ENCODE data around the gene ATRAID.

The ATRAID gene

DNA sequence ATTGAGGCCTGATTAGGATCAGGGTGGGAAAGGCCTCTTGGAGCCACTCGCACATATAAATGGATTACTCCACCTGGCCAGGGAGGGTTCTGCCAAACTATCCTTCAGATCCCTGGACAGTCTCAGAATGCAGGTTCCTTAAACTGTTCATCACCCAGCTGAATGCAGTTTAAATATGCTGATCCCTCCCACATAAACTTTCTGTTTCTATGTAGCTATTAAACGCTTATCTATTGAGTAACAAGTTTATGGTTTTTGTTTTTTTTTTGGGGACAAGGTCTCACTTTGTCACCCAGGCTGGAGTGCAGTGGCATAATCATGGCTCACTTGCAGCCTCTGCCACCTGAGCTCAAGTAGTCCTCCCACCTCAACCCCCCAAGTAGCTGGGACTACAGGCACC is 7.2 kb downstream of the ATRAID start:
- DNase-seq (ENCODE audit: low read depth, low spot score): no peak

DNA sequence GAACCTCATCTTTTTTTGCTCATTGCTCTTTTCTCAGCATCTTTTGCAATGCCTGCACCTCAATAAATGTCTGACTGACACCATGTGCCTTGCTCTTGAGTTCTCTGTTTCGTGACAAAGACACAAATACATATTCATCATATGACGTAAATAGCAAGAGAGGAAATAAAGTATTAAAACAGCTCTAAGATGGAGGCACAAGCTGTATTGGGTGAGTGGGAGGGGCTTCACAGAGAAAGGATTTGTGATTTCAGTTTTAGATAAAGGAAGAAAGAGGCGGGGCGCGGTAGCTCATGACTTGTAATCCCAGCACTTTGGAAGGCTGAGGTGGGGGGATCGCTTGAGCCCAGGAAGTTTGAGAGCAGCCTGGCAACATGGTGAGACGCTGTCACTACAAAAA is 8.2 kb downstream of the ATRAID start:
- no peak for DNase-seq (ENCODE audit: low read depth, low spot score)

DNA sequence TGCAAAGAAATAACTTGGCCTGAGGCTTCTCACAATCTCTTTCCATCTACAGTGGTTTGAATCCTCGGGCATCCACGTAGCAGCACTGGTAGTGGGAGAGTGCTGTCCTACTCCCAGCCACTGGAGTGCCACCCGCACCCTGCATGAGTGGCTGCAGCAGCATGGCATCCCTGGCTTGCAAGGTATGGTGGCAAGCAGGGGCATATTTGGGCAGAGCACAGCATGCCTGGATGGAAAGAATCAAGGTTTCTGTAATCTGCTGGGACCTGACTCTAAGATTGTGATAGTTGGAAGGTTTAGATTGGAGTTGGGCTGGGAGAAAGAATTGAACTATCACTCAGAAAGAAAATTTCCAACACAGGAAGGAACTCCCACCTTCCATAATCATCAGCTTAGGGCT is 9.3 kb downstream of the ATRAID start:
- no peak for DNase-seq (ENCODE audit: low read depth, low spot score)

DNA sequence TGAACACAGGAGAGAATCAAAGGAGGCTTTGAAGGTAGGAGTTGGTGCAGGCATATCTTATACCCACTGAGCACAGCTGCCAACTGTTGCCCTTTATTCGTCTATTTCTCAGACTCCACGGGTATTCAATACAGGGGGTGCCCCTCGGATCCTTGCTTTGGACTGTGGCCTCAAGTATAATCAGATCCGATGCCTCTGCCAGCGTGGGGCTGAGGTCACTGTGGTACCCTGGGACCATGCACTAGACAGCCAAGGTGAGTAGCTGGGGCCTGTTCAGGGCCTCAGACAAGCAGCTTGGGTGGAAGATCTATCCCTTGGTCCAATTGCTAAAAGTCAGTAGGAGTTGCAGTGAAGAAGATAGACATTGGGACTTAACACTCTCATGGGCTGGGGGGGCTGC is 10.6 kb downstream of the ATRAID start:
- DNase-seq (ENCODE audit: low read depth, low spot score): no peak

DNA sequence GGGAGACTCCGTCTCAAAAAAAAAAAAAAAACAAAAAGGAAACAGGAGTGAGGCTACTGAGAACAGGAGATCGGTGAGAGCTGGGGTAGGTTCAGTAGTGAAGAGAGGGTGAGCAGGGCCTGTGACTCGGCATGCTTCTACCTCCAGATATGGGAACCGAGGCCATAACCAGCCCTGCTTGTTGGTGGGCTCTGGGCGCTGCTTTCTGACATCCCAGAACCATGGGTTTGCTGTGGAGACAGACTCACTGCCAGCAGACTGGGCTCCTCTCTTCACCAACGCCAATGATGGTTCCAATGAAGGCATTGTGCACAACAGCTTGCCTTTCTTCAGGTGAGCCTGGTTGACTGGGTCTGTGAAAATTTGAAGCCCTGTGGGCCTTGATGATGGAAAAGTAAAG is 11.6 kb downstream of the ATRAID start:
- DNase-seq (ENCODE audit: low read depth, low spot score): no peak

DNA sequence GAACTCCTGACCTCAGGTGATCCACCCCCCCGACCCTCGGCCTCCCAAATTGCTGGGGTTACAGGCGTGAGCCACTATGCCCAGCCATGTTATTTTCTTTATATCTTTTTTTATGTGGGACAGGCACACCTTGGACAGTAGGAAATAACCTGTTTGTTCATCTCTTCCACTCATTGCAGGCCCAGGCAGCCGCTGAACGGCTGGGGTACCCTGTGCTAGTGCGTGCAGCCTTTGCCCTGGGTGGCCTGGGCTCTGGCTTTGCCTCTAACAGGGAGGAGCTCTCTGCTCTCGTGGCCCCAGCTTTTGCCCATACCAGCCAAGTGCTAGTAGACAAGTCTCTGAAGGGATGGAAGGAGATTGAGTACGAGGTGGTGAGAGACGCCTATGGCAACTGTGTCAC is 13.7 kb downstream of the ATRAID start:
- DNase-seq (ENCODE audit: low read depth, low spot score): no peak

DNA sequence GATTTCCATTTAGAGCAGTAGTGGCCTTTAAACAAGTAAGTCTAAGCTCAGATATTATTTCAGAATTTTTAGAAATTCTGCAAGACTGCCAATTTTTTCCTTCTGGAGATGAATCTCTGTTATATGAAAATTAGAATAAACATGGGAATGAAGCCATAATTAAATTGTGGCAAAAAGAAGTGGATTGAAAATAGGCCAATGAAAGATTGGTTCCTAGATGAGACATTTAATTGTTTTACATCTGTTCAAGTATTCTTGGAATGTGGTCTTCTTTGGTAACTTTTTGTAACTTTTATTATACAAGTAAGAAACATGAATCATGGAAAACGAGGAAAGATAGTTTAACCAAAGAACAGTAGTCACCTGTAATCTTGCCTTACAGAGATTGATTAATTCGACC is 15.7 kb downstream of the ATRAID start:
- no peak for DNase-seq (ENCODE audit: low read depth, low spot score)

DNA sequence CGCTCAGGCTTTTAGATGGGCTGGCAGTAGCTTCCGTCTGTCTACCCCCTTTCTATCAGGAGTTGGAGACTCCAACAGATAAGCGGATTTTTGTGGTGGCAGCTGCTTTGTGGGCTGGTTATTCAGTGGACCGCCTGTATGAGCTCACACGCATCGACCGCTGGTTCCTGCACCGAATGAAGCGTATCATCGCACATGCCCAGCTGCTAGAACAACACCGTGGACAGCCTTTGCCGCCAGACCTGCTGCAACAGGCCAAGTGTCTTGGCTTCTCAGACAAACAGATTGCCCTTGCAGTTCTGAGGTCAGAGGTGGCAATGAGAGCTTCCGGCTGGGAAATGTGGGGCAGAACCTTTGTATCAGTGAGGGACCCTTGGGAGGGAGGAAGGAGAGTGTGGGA is 20.1 kb downstream of the ATRAID start:
- no peak for DNase-seq (ENCODE audit: low read depth, low spot score)

DNA sequence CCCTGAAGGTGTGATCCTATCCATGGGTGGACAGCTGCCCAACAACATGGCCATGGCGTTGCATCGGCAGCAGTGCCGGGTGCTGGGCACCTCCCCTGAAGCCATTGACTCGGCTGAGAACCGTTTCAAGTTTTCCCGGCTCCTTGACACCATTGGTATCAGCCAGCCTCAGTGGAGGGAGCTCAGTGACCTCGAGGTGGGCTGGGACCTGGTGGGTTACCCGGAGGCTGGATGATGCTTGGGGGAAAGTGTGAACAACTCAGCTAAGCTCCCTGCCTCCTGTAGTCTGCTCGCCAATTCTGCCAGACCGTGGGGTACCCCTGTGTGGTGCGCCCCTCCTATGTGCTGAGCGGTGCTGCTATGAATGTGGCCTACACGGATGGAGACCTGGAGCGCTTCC is 21.5 kb downstream of the ATRAID start:
- DNase-seq (ENCODE audit: low read depth, low spot score): no peak

DNA sequence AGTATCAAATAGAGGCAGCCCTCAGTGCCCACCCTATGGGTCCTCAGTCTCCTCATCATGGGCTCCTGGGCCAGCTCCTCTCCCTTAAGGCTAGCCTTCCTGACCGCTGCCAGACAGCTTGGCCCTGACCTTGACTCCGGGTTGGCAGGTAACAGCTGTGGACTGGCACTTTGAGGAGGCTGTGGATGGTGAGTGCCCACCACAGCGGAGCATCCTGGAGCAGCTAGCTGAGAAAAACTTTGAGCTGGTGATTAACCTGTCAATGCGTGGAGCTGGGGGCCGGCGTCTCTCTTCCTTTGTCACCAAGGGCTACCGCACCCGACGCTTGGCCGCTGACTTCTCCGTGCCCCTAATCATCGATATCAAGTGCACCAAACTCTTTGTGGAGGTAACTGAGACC is 24.3 kb downstream of the ATRAID start:
- no peak for DNase-seq (ENCODE audit: low read depth, low spot score)

DNA sequence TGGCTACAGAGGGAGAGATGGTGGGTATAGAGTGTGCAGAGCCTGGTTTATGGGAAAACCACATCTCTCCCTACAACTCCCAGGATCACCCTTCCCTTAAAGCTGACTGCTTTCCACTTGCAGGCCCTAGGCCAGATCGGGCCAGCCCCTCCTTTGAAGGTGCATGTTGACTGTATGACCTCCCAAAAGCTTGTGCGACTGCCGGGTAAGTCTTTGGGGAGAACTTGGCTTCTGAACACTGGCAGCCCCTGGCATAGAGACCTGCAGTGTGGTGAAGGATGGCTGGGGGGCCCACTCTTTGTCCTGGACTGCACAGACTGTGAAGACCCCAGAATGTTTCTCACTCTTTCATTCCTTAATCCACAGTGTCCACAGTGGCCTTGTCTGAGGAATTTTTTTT is 24.8 kb downstream of the ATRAID start:
- DNase-seq (ENCODE audit: low read depth, low spot score): no peak

DNA sequence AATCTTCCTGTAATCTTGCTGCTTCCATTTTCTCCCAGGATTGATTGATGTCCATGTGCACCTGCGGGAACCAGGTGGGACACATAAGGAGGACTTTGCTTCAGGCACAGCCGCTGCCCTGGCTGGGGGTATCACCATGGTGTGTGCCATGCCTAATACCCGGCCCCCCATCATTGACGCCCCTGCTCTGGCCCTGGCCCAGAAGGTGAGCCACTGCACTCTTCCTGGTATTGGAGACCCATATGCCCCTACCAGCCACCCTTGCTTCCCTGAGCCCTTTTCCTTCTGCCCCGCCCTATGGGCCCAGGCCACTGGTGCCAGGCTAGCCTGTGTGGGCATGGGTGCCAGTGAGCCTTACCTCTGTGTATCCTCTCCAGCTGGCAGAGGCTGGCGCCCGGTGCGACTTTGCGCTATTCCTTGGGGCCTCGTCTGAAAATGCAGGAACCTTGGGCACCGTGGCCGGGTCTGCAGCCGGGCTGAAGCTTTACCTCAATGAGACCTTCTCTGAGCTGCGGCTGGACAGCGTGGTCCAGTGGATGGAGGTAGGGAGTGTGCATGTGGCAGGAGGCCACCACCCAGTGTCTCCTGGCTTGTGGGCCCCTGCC is 25.6 kb downstream of the ATRAID start:
- DNase-seq (ENCODE audit: low read depth, low spot score): no peak

DNA sequence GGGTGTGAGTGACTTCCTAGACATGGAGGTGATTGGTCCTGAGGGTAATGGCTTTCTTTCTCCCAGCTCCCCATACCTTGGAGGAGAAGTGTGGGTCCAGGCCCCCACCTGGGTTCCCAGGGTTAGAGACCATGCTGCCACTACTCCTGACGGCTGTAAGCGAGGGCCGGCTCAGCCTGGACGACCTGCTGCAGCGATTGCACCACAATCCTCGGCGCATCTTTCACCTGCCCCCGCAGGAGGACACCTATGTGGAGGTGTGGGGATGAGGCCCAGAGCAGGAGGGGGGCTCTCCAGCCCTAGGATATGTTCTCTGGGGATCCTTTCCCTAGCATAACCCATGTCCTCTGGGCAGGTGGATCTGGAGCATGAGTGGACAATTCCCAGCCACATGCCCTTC is 27.1 kb downstream of the ATRAID start:
- DNase-seq (ENCODE audit: low read depth, low spot score): no peak

DNA sequence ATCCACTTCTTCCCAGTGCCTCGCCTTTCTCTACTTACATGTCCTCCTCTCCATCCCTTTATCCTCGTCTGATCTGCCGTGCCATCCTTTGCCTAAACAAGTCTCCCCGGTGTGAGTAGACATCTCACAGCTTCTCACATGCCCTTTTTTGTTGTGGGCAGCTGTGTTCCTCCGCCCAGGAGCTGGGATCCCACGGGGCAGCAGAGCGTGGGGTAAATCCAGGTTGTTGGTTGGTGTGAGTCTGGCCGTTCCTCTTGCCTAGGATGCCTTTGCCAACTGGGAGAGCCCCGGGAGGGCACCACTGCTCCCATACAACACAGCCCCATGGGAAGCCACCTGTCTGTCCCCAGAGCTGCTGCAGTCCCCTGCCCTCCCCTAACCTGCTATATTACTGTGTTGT is 28.6 kb downstream of the ATRAID start:
- DNase-seq (ENCODE audit: low read depth, low spot score): no peak

DNA sequence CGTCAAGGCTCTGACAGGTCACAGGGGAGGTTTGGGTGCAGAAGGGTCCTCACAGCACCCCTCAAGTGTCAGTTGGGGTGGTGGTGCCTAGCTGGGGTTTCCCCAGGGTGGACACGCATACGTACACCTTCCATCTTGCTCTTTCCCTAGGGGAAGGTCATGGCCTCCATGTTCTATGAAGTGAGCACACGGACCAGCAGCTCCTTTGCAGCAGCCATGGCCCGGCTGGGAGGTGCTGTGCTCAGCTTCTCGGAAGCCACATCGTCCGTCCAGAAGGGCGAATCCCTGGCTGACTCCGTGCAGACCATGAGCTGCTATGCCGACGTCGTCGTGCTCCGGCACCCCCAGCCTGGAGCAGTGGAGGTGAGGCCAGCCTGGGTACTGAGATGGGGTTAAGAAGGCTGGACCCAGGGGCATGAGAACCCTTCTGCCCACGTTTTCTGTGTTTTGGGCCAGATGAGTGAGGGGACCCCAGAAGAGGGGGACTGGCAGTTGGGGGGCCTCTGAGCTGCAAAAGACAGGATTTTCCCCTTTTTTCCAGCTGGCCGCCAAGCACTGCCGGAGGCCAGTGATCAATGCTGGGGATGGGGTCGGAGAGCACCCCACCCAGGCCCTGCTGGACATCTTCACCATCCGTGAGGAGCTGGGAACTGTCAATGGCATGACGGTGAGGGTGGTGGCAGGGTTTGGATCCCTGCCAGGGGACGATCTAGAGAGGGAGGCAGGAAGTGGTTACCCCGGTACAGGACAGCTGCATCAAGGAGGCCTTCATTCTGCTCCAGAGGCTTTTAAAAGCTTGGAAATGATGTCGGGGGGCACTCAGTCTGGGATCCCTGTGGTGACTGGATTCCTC is 30.1 kb downstream of the ATRAID start:
- no peak for DNase-seq (ENCODE audit: low read depth, low spot score)

DNA sequence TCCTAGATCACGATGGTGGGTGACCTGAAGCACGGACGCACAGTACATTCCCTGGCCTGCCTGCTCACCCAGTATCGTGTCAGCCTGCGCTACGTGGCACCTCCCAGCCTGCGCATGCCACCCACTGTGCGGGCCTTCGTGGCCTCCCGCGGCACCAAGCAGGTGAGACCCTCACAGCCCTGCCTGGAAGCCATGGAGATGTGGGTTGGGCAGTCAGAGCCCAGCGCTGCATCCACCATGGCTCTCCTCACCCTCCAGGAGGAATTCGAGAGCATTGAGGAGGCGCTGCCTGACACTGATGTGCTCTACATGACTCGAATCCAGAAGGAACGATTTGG is 30.7 kb downstream of the ATRAID start:
- DNase-seq (ENCODE audit: low read depth, low spot score): no peak

DNA sequence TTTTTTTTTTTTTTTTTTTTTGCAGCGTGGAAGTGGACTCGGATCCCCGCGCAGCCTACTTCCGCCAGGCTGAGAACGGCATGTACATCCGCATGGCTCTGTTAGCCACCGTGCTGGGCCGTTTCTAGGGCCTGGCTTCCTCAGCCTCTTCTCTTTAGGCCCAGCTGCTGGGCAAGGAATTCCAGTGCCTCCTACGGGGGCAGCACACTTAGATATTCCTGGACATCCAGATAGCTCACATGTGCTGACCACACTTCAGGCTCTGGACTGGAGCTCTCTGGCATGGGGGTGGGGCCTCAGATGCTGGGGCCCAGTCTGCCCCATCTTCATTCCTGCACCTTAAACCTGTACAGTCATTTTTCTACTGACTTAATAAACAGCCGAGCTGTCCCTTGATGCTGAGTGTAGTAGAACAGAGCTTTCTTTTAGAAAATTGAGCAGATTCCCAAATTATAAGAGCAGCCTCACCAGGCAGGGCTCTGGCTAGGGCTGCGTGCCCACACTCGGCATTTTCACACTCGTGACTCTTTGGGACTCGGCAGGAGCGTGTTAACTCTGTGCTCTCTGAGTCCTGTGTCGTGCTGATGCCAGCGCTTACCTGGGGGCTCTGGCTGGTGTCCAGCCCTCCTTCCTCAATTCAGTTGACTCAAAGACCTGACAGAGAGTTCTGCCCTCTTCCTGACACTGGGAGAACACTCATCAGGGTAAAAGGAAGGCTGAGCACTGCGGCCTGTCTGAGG is 31.7 kb downstream of the ATRAID start:
- no peak for DNase-seq (ENCODE audit: low read depth, low spot score)

DNA sequence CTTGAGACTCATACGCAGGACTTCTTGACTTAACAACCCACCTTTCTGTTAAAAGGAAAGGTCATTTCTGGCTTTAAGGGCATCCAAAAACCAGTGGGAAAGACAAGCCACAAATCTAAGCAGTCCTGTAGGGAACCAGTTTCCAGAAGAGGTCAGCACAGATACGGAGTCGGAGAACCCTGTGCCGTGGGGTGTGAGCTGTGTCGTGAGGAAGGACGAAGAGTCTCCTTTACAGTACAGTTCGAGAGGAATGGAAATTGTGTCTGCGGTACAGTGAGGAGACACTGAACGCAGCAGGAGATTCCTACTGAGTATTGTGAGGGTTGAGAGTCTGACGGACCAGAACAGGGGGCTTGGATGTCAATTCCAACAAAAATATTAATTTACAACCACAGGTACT is 33.3 kb downstream of the ATRAID start:
- DNase-seq (ENCODE audit: low read depth, low spot score): no peak

DNA sequence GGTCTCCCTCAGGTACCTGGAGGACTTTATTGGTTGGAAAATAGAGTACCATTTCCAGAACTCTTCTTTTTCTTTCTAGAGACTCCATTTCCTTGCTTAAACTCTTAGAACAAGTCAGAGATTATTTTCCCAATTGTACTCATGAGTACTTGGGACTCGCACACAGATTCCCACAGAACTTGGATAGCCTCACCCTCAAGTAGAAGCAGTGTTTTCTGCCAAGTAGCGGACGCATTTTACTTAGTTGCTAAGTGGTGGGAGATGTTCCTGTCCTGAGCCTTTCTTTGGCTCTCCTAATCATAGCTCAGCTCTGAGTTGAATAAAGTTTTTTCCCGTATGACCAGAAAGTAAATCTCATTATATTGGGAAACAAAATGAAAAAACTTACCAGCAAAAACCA is 33.8 kb downstream of the ATRAID start:
- no peak for DNase-seq (ENCODE audit: low read depth, low spot score)

DNA sequence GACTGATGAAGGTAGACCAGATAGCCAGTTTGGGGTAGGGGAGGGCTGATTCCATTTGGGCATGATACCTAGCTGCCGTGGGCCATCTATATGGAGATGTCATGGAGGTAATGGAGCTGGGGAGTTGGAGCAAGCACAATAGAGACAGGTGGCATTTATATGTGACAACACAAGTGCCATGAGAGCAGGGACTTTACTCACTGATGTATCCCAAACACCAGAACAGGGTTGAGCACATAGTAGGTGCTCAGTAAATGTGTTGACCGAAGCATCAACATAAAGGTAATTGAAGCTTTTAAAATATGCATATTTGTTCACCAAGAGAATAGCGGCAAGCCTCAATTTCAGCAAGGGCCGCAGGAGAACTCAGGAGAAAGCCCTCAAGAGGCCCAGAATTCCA is 36.1 kb downstream of the ATRAID start:
- DNase-seq (ENCODE audit: low read depth, low spot score): no peak

DNA sequence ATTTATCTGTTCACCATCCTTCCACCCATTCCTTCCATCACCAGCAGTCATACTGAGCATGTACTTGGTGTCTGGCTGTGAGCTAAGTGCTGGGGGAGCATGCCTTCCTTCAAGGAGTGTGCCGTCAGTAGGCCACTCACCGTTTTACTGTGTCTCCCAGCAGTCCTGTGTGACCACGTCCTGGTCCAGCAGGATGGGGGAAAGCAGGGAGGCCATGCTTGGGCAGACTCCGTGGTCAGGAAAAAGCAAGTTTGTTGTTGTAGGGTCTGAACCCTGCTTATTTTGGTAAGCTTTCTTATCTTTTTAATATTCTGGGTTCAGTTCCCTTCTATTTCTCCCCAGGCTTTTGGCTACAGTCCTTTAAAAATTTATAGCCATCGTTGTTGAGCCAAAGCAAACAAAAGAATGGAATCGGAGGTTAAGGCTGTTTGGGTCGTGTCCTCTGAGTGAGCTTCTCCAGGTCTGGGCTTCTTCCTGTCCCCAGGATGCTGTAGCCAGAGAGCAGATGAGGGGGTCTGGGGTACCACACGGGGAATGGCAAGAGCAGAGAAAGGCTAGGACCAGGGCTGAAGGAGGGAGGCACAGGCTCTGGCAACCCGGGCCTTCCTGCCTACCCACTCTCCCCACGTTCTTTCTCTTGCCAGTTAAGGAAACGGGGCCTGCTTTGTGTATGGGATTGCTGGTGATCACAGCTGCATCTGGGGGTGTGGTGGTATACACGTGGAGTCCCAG is 37.5 kb downstream of the ATRAID start:
- DNase-seq (ENCODE audit: low read depth, low spot score): no peak

DNA sequence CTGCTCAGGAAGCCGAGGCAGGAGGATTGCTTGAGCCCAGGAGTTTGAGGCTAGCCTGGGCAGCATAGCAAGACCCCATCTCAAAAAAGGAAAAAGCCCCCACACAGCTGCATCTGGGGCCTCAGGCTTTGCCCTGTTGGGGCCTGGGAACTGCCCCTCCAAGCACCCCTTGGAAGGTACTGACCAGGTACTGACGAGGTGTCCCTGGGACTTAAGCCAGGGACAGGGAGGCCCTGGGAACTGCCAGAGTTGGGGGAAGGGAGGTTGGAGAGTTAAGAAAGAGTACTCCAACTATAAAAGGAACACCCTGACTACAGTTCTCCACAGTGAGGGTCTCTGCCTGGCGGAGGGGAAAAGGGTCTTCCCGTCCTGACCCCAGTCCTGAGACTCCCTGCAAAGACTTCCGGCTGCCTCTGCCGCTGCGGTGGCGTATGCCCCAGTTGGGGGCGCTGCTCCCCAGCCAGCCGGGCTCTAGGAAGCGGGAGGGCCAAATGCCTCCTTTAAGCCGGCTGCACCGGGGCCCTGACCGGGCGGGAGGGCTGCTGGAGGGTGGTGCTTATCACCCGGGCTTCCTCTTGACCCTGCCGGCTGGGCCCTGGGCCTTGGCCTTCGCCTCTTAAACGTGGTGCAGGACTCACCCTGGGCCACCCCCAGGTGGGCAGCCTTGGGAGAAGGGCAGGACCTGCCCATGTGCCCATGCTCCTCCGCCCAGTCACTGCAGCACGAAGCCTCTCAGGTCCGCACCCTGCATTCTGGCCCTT is 38.2 kb downstream of the ATRAID start:
- DNase-seq (ENCODE audit: low read depth, low spot score): no peak

Data from smooth muscle cell of the brain vasculature (primary cell).